MCF 10A (cell line): ENCODE measurements around the gene GGT7. TPM values are rescaled to one million over a fixed set of nuclear protein-coding genes. Genes with fewer than 3 reads are reported as not detected.

ENCODE experiments used
- BruUV-seq: library from RNA; stranded (reverse); fragments of 400-500 nt; replicated peaks from 2 replicates; lab custom pipeline; 2021; lab: Mats Ljungman, UMichigan
- CTCF ChIA-PET: fragments of 300-600 bp; sonication (Branson Sonifier 250); formaldehyde crosslinking; extraction: SDS; loops from one replicate; lab custom pipeline; 2021; ENCODE audit warnings: antibody characterized with exemption, inconsistent platforms; lab: Yijun Ruan, JAX
- POLR2A ChIA-PET: fragments of 300-600, 350-650 bp; sonication (Branson Sonifier 250); formaldehyde crosslinking; extraction: SDS; loops from one replicate; lab custom pipeline; 2020; ENCODE audit warnings: antibody characterized with exemption, inconsistent platforms; lab: Yijun Ruan, JAX
- DNase-seq: peaks from one replicate; pipeline ENCODE4 v3.0.0-alpha.2; 2018; ENCODE audit not compliant: unreplicated experiment
- H3K27ac Mint-ChIP-seq: one replicate; pipeline ENCODE4 v1.8.0; 2022; ENCODE audit warnings: mild to moderate bottlenecking, low read depth, mixed read lengths; ENCODE audit not compliant: unreplicated experiment
- H3K27me3 Mint-ChIP-seq: one replicate; pipeline ENCODE4 v1.8.0; 2022; ENCODE audit warnings: mixed read lengths; ENCODE audit not compliant: insufficient read depth, unreplicated experiment
- H3K36me3 Mint-ChIP-seq: one replicate; pipeline ENCODE4 v1.8.0; 2022; ENCODE audit warnings: mild to moderate bottlenecking, moderate library complexity, mixed read lengths; ENCODE audit not compliant: insufficient read depth, unreplicated experiment
- H3K4me1 Mint-ChIP-seq: one replicate; pipeline ENCODE4 v1.8.0; 2022; ENCODE audit warnings: mixed read lengths; ENCODE audit not compliant: insufficient read depth, unreplicated experiment
- H3K4me3 Mint-ChIP-seq: one replicate; pipeline ENCODE4 v1.8.0; 2022; ENCODE audit warnings: mild to moderate bottlenecking, moderate library complexity, mixed read lengths; ENCODE audit not compliant: unreplicated experiment
- H3K9me3 Mint-ChIP-seq: one replicate; pipeline ENCODE4 v1.8.0; 2022; ENCODE audit warnings: mixed read lengths; ENCODE audit not compliant: unreplicated experiment
- CTCF ChIP-seq: fragments of 200-600 bp; IDR thresholded peaks from one replicate; pipeline ENCODE4 v1.8.0; 2022; ENCODE audit warnings: antibody characterized with exemption, mild to moderate bottlenecking; ENCODE audit not compliant: unreplicated experiment
- intact Hi-C: fragments of 100-400 bp; cut with micrococcal nuclease; formaldehyde crosslinking; loops from 2 replicates; pipeline ENCODE4 v1.14.1; 2022
- total RNA-seq: library from RNA; stranded (reverse); gene quantifications from 2 replicates; pipeline ENCODE4 v1.2.3, GENCODE V29; 2022

GGT7 gene
- total RNA-seq, 1 experiment from 2014 or later, result 3.2 TPM

DNA sequence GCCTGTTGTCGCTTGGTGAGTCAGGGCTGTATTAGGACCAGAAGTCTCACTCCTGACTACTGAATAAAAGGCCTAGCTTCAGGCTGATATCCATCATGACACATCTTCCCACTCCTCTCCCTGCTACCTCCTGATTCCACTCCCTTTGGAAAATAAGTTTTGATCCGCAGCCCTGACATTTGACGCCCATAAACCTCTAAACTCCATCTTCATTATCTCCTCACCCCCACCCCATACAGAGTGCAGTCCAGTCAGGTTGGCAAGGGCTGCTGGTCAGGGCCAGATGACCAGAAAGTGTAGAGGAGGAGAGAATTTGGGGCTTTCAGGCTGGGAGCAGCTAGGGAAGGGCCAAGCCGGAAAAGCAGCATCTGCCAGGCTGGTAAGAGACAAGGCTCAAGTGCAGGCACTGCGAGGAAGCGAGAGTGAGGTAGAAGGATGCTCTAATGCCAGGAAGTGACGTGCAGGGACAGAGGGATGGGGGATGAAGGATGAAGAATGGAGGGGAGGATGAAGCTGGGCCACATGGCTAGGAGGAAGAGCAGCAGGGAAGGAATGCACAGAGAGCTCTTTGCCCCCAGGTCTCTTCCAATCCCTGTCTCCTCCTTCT is 1.2 kb downstream of the GGT7 start:
- Mint-ChIP-seq H3K27me3 (no peaks in the 10 kb centered on the region), H3K9me3 (no peaks in the 10 kb centered on the region), H3K36me3 (no peaks in the 10 kb centered on the region), H3K4me3 (no peak overlapping the region), H3K4me1 (peaks cover 36% of the 10 kb centered on the region), H3K27ac (no peak overlapping the region)
- intact Hi-C loops, result no loop called here
- ChIA-PET CTCF (interaction anchor here (0.6 to 10.5 kb wide), 9 partner anchors 9 to 373 kb away, joined by 3 to 279 read pairs (median 4); partner anchors contain the start of genes GSS and MYH7B), POLR2A (interaction anchor here (3.5 kb wide), 1 partner anchor 84 kb away, joined by 17 read pairs; the partner anchor contains the start of genes GSS and MYH7B)
- BruUV-seq, result no TSS peak
- no peak for DNase-seq
- no peak for TF ChIP-seq CTCF

- no peaks in the 10 kb centered on the region for H3K27me3 Mint-ChIP-seq
- H3K9me3 Mint-ChIP-seq, result no peaks in the 10 kb centered on the region
- H3K27ac Mint-ChIP-seq, result no peak overlapping the region
- H3K4me3 Mint-ChIP-seq, result no peak overlapping the region
- CTCF ChIA-PET, result interaction anchor here (1.1 to 8.3 kb wide), 3 partner anchors 10 to 232 kb away, joined by 3 to 51 read pairs (median 7); partner anchors contain the start of gene GGT7
- BruUV-seq, result no TSS peak
- intact Hi-C loops, result no loop called here
- H3K4me1 Mint-ChIP-seq, result no peaks in the 10 kb centered on the region
- POLR2A ChIA-PET, result interaction anchor here (0.7 kb wide), 1 partner anchor 338 kb away, joined by 3 read pairs; no protein-coding TSS in a partner anchor
- no peaks in the 10 kb centered on the region for H3K36me3 Mint-ChIP-seq
- no peak for DNase-seq
- TF ChIP-seq CTCF, result no peak
Observed at GRCh38 chr20:34864216-34864615, 8.4 kb downstream of the GGT7 start.

- Mint-ChIP-seq H3K27me3 (no peaks in the 10 kb centered on the region), H3K27ac (no peak overlapping the region), H3K4me1 (no peaks in the 10 kb centered on the region), H3K36me3 (no peaks in the 10 kb centered on the region), H3K4me3 (no peak overlapping the region), H3K9me3 (no peaks in the 10 kb centered on the region)
- no TSS peak for BruUV-seq
- no peak for DNase-seq
- ChIA-PET CTCF (interaction anchor here (0.6 to 8.3 kb wide), 6 partner anchors 8 to 233 kb away, joined by 3 to 51 read pairs (median 4); partner anchors contain the start of gene GGT7), POLR2A (no interaction called here)
- intact Hi-C loops, result no loop called here
- TF ChIP-seq CTCF, result no peak
Observed at GRCh38 chr20:34863421-34863965, 9.2 kb downstream of the GGT7 start.

DNA sequence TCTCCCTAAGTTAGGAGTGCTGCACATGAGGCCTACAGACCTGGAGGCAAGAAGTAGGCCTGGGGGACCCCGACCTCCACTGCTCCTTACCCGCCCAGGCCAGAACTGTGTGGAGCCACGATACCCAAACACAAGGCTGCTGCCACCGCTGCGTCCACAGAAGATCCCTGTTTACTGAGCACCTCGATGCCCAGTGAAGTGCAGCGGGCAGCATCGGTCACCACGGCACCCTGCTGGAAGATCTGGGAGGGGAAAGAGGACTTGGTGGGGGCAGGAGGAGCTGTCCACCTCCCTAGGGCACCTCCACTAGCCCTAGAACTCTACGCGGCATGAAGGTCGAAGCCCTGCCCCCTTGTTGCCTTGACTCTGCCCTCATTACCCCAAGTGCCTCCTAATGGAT is 9.9 kb downstream of the GGT7 start:
- Mint-ChIP-seq H3K27ac (no peak overlapping the region), H3K9me3 (no peaks in the 10 kb centered on the region), H3K4me1 (no peaks in the 10 kb centered on the region), H3K36me3 (no peaks in the 10 kb centered on the region), H3K4me3 (no peak overlapping the region), H3K27me3 (no peaks in the 10 kb centered on the region)
- TF ChIP-seq CTCF, result no peak
- no peak for DNase-seq
- intact Hi-C loops, result no loop called here
- no TSS peak for BruUV-seq
- ChIA-PET POLR2A (no interaction called here), CTCF (interaction anchor here (0.6 to 8.3 kb wide), 6 partner anchors 8 to 295 kb away, joined by 3 to 51 read pairs (median 4); partner anchors contain the start of gene GGT7)
